Stomach smooth muscle (tissue), 2 donors: Measurements from ENCODE around the gene MPPED2.

Experiments
- H3K27ac ChIP-seq: one replicate; pipeline ENCODE4 v1.7.0; 2013; ENCODE audit warnings: mild to moderate bottlenecking, low read length, inconsistent platforms
- H3K27me3 ChIP-seq, 2 donors: one replicate each; pipeline ENCODE4 v1.7.0; 2013; ENCODE audit warnings: low read length in 2 of 2; ENCODE audit not compliant: insufficient read depth in 2 of 2, control insufficient read depth in 1 of 2
- H3K36me3 ChIP-seq, 2 donors: one replicate each; pipeline ENCODE4 v1.7.0; 2013; ENCODE audit warnings: low read length in 2 of 2; ENCODE audit not compliant: control insufficient read depth in 2 of 2, insufficient read depth in 2 of 2
- H3K4me1 ChIP-seq: one replicate; pipeline ENCODE4 v1.7.0; 2013; ENCODE audit warnings: low read length; ENCODE audit not compliant: control insufficient read depth, insufficient read depth
- H3K4me3 ChIP-seq, 2 donors: one replicate each; pipeline ENCODE4 v1.7.0; 2013; ENCODE audit warnings: low read length in 2 of 2
- H3K9ac ChIP-seq, 2 donors: one replicate each; pipeline ENCODE4 v1.7.0; 2013; ENCODE audit warnings: low read length in 2 of 2, mild to moderate bottlenecking in 1 of 2
- H3K9me3 ChIP-seq, 2 donors: one replicate each; pipeline ENCODE4 v1.7.0; 2013; ENCODE audit warnings: low read length in 2 of 2; ENCODE audit not compliant: control insufficient read depth in 2 of 2
- donor health status: healthy.
- donor health status: Pancreatic carcinoma.

Gene MPPED2

GRCh38 chr11:30453705-30454104 lies 132.4 kb downstream of the MPPED2 start:
- Histone ChIP-seq H3K36me3 (no peaks in the 10 kb centered on the region), H3K9me3 (no peaks in the 10 kb centered on the region), H3K27ac (no peak overlapping the region), H3K4me3 (no peak overlapping the region), H3K9ac (no peak overlapping the region), H3K27me3 (no peaks in the 10 kb centered on the region), H3K4me1 (peaks cover 20% of the 10 kb centered on the region)

DNA sequence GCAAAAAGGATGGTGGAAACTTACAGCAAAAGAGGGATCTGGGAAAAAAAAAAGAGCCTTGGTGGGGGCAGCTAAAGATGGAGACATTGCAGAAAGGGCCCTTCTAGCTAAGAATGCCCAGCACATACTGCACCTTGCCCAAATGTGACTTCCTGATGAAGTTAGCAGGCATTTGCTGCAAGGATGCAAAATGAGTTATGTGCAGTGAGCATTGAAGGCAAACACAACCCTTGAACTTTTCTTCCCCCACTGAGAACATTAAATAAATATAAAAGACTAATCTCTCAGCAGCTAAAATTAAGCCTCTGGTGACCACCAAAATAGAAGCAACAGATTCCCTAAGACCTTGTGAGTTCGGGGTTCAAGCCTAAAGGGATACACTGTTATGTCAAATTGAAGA lies 133.3 kb downstream of the MPPED2 start:
- Histone ChIP-seq H3K4me1 (peaks cover 20% of the 10 kb centered on the region), H3K9me3 (no peaks in the 10 kb centered on the region), H3K4me3 (no peak overlapping the region), H3K27me3 (no peaks in the 10 kb centered on the region), H3K9ac (no peak overlapping the region), H3K27ac (no peak overlapping the region), H3K36me3 (no peaks in the 10 kb centered on the region)

GRCh38 chr11:30452114-30452513 lies 134.0 kb downstream of the MPPED2 start:
- Histone ChIP-seq H3K27me3 (no peaks in the 10 kb centered on the region), H3K36me3 (no peaks in the 10 kb centered on the region), H3K4me1 (peaks cover 20% of the 10 kb centered on the region), H3K9me3 (no peaks in the 10 kb centered on the region), H3K9ac (no peak overlapping the region), H3K27ac (no peak overlapping the region), H3K4me3 (no peak overlapping the region)

GRCh38 chr11:30451626-30452025 lies 134.5 kb downstream of the MPPED2 start:
- H3K27me3 ChIP-seq = no peaks in the 10 kb centered on the region
- H3K27ac ChIP-seq = no peak overlapping the region
- no peak overlapping the region for H3K4me3 ChIP-seq
- H3K36me3 ChIP-seq = no peaks in the 10 kb centered on the region
- no peaks in the 10 kb centered on the region for H3K9me3 ChIP-seq
- peaks cover 20% of the 10 kb centered on the region for H3K4me1 ChIP-seq
- H3K9ac ChIP-seq = no peak overlapping the region

DNA sequence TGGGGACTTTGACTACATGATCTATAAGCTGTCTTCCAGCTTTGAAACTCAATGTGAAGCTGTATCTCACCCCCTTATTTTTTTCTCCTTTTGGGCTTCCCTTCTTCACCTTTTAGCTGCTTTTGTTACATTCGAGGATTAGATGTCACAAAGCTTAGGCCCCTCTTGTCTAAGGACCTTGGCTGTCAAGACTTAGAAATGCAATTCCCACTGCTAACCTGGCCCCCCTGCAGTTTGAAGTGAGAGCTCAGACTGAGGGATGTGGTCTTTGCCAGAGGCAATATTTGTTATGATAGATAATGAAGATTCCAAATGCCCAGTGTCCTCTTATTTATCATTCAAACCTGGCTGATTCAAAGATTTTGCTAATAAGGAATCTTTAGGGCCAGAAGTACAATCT lies 135.0 kb downstream of the MPPED2 start:
- H3K9me3 ChIP-seq = no peaks in the 10 kb centered on the region
- no peak overlapping the region for H3K27ac ChIP-seq
- no peaks in the 10 kb centered on the region for H3K27me3 ChIP-seq
- peaks cover 20% of the 10 kb centered on the region for H3K4me1 ChIP-seq
- H3K36me3 ChIP-seq = no peaks in the 10 kb centered on the region
- H3K4me3 ChIP-seq = no peak overlapping the region
- no peak overlapping the region for H3K9ac ChIP-seq

DNA sequence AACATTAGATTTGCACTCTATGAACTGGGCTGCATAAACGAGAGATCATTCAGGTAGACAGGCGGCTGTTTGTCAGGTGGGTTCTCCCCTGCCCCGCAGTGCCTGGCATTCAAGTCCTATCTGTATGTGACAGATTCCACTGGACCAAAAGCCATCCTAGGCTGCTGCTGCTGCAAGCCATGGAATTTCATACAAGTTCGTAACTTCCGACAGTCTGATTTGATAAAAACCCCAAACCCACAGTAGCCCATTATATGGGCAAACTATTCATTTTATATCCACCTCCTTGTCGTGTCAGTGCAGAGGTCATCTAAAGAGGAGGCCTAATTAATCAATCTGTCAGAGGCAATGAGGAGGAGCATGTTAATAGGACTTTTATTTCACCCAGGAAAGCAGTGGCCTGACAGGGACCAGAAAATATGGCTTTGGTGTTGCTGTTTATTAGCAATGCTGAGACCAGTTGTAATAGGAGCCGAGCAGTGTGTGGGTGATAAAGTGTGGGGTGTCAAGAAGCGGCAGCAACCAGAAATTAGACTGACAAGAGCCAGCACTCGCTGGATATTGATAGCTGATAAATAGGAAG lies 139.0 kb downstream of the MPPED2 start:
- H3K9ac ChIP-seq = no peak overlapping the region
- H3K36me3 ChIP-seq = no peaks in the 10 kb centered on the region
- no peak overlapping the region for H3K27ac ChIP-seq
- H3K4me1 ChIP-seq = peaks cover under 1% of the 10 kb centered on the region
- no peaks in the 10 kb centered on the region for H3K27me3 ChIP-seq
- H3K4me3 ChIP-seq = no peak overlapping the region
- H3K9me3 ChIP-seq = no peaks in the 10 kb centered on the region

GRCh38 chr11:30446520-30446919 lies 139.6 kb downstream of the MPPED2 start:
- no peak overlapping the region for H3K4me3 ChIP-seq
- no peaks in the 10 kb centered on the region for H3K9me3 ChIP-seq
- H3K4me1 ChIP-seq = no peaks in the 10 kb centered on the region
- no peaks in the 10 kb centered on the region for H3K36me3 ChIP-seq
- no peaks in the 10 kb centered on the region for H3K27me3 ChIP-seq
- H3K27ac ChIP-seq = no peak overlapping the region
- no peak overlapping the region for H3K9ac ChIP-seq

GRCh38 chr11:30445056-30445455 lies 141.1 kb downstream of the MPPED2 start:
- H3K9me3 ChIP-seq = no peaks in the 10 kb centered on the region

DNA sequence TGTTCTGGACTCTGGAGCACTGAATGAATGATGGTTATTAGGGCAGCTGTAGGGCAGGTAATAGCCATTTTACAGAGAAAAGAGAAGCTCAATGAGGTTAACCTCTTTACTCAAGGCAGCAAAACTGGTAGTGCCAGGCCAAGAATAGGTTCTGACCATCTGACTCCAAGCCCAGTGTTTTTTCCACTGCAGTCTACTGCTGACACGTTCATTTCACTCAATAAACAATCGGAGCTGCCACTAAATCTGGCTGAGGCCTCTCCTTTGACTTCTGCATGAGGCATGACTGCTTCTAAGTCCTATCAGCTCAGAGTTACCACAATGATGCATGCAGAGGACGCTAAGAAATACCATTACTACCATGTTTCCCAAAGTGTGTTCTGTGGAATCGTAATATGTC lies 145.6 kb downstream of the MPPED2 start:
- H3K27me3 ChIP-seq = no peaks in the 10 kb centered on the region
- H3K36me3 ChIP-seq = no peaks in the 10 kb centered on the region
- no peaks in the 10 kb centered on the region for H3K9me3 ChIP-seq
- H3K4me3 ChIP-seq = no peak overlapping the region
- H3K9ac ChIP-seq = no peak overlapping the region
- no peak overlapping the region for H3K27ac ChIP-seq
- peaks cover 2% of the 10 kb centered on the region for H3K4me1 ChIP-seq

More at GRCh38 chr11:30445056-30445455, 141.1 kb downstream of the MPPED2 start:
- Histone ChIP-seq H3K27ac (no peak overlapping the region), H3K4me1 (no peaks in the 10 kb centered on the region), H3K36me3 (no peaks in the 10 kb centered on the region), H3K9ac (no peak overlapping the region), H3K4me3 (no peak overlapping the region), H3K27me3 (no peaks in the 10 kb centered on the region)

- no peaks in the 10 kb centered on the region for H3K36me3 ChIP-seq
- no peaks in the 10 kb centered on the region for H3K9me3 ChIP-seq
- H3K27ac ChIP-seq = no peak overlapping the region
- peaks cover 18% of the 10 kb centered on the region for H3K4me1 ChIP-seq
- no peak overlapping the region for H3K9ac ChIP-seq
- no peak overlapping the region for H3K4me3 ChIP-seq
- H3K27me3 ChIP-seq = no peaks in the 10 kb centered on the region
Measured at GRCh38 chr11:30436801-30437200, 149.4 kb downstream of the MPPED2 start.

DNA sequence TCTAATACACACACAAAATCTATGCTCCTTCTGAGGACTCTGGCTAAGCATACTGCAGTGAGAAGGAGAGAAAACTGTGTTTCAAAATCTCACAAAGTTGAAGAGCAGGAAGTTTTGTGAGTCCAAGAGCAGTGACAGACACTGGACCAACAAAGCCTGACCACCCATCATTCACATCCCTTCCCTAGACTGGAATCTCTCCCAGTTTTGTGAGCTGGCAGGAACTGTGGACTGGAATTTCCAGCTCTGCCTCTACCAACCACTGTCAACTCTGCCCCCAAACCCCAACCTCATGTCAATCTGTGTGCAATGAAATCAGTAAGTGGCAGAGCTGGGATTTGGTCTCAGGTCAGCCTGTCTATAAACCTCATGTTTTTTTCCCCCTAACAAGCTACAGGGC lies 150.7 kb downstream of the MPPED2 start:
- no peak overlapping the region for H3K27ac ChIP-seq
- peaks cover 19% of the 10 kb centered on the region for H3K4me1 ChIP-seq
- no peaks in the 10 kb centered on the region for H3K9me3 ChIP-seq
- no peak overlapping the region for H3K9ac ChIP-seq
- H3K4me3 ChIP-seq = no peak overlapping the region
- H3K36me3 ChIP-seq = no peaks in the 10 kb centered on the region
- H3K27me3 ChIP-seq = no peaks in the 10 kb centered on the region
